ENCODE data around the gene TUBGCP3.

GRCh38 chr13:112489199-112489598, 98.8 kb downstream of the TUBGCP3 start:
- no peak for TF ChIP-seq CTCF (conservative IDR thresholded peaks at IDR 0.05 in 1 of 2, IDR thresholded peaks at IDR 0.05 in 1 of 2; ENCODE audit: extremely low read depth in 1 of 2, insufficient read depth in 1 of 2, low read depth in 1 of 2, low read length in 2 of 2)
- no peak for TF ChIP-seq EZH2 (IDR thresholded peaks at IDR 0.05; ENCODE audit: borderline replicate concordance, low read length)
